Ramos (cell line): Measurements from ENCODE around the gene KREMEN1.

Source experiments
- in situ Hi-C: fragments of 300-500 bp; cut with MboI; formaldehyde crosslinking; loops from one replicate; pipeline ENCODE4 v1.14.3; 2022; ENCODE audit warnings: low sequenced_read_pairs; ENCODE audit not compliant: unreplicated experiment

The KREMEN1 gene

GRCh38 chr22:29213493-29213892 is 140.7 kb downstream of the KREMEN1 start:
- in situ Hi-C loops = no loop called here

GRCh38 chr22:29214232-29214631 is 141.4 kb downstream of the KREMEN1 start:
- in situ Hi-C loops = no loop called here

GRCh38 chr22:29215012-29215860 is 142.4 kb downstream of the KREMEN1 start:
- in situ Hi-C loops = no loop called here

- in situ Hi-C loops = no loop called here
Observed at GRCh38 chr22:29216011-29216872, 143.4 kb downstream of the KREMEN1 start.

- in situ Hi-C loops = no loop called here
Observed at GRCh38 chr22:29216873-29217666, 144.2 kb downstream of the KREMEN1 start.
